Liver (tissue), 9 donors: ENCODE results near the gene NUDT6. TPM values are rescaled to one million over a fixed set of nuclear protein-coding genes. Genes with fewer than 3 reads are reported as not detected.
"Not testable (repeated sequence)": the region's sequence is repeated elsewhere in the genome, so short reads cannot be mapped to it uniquely, and the experiment has no call there.

Experiments used
- DNase-seq: peaks from one replicate; pipeline ENCODE4 v3.0.0-alpha.2; 2017; ENCODE audit warnings: low spot score
- H3K27ac ChIP-seq, 2 donors: one replicate each; pipeline ENCODE4 v1.7.0; 2013; ENCODE audit warnings: inconsistent platforms in 2 of 2, low read length in 2 of 2, control low read depth in 1 of 2, low read depth in 1 of 2, mild to moderate bottlenecking in 1 of 2
- H3K27me3 ChIP-seq, 4 donors: one replicate each; pipeline versions ENCODE4 v1.6.1 to v1.7.0; 2013; ENCODE audit warnings: low read length in 3 of 4, inconsistent platforms in 1 of 4, mild to moderate bottlenecking in 1 of 4, moderate library complexity in 1 of 4; ENCODE audit not compliant: control insufficient read depth in 4 of 4, insufficient read depth in 4 of 4
- H3K36me3 ChIP-seq, 4 donors: one replicate each; pipeline versions ENCODE4 v1.6.1 to v1.7.0; 2013; ENCODE audit warnings: low read length in 3 of 4, mild to moderate bottlenecking in 3 of 4, low read depth in 1 of 4, moderate library complexity in 1 of 4; ENCODE audit not compliant: control insufficient read depth in 4 of 4, insufficient read depth in 3 of 4
- H3K4me1 ChIP-seq, 4 donors: one replicate each; pipeline versions ENCODE4 v1.6.1 to v1.7.0; 2013; ENCODE audit warnings: low read length in 3 of 4, mild to moderate bottlenecking in 3 of 4, moderate library complexity in 1 of 4; ENCODE audit not compliant: control insufficient read depth in 4 of 4, insufficient read depth in 4 of 4
- H3K4me3 ChIP-seq, 3 donors: one replicate each; pipeline versions ENCODE4 v1.6.1 to v1.7.0; 2013; ENCODE audit warnings: low read length in 3 of 3, control low read depth in 1 of 3, low read depth in 1 of 3, mild to moderate bottlenecking in 1 of 3
- H3K9ac ChIP-seq, 2 donors: one replicate each; pipeline ENCODE4 v1.7.0; 2013; ENCODE audit warnings: low read length in 2 of 2, mild to moderate bottlenecking in 2 of 2, moderate library complexity in 2 of 2, control low read depth in 1 of 2, low read depth in 1 of 2
- H3K9me3 ChIP-seq, 4 donors: one replicate each; pipeline versions ENCODE4 v1.6.1 to v1.7.0; 2013; ENCODE audit warnings: low read length in 3 of 4; ENCODE audit not compliant: control insufficient read depth in 4 of 4
- ATF3 ChIP-seq: IDR thresholded peaks from 2 replicates; pipeline ENCODE4 v1.6.1; 2016; ENCODE audit warnings: antibody characterized with exemption
- CTCF ChIP-seq: fragments of 150-350 bp; IDR thresholded peaks from 2 replicates; pipeline ENCODE4 v1.5.1; 2017; ENCODE audit warnings: improper control_type of control experiment, low read depth, low read length; ENCODE audit not compliant: missing input control
- EGR1 ChIP-seq, 2 donors: IDR thresholded peaks; 2 replicates each; pipeline ENCODE4 v1.6.1; 2016 to 2018; ENCODE audit warnings: antibody characterized with exemption in 2 of 2, low read depth in 2 of 2
- FOXA1 ChIP-seq: IDR thresholded peaks from 2 replicates; pipeline ENCODE4 v1.6.1; 2016; ENCODE audit warnings: antibody characterized with exemption
- FOXA2 ChIP-seq: IDR thresholded peaks from 2 replicates; pipeline ENCODE4 v1.6.1; 2016; ENCODE audit warnings: antibody characterized with exemption
- HNF4A ChIP-seq, 2 donors: conservative IDR thresholded peaks; 2 replicates each; pipeline ENCODE4 v1.6.1; 2016; ENCODE audit warnings: antibody characterized with exemption in 2 of 2, mild to moderate bottlenecking in 2 of 2
- HNF4G ChIP-seq: IDR thresholded peaks from 2 replicates; pipeline ENCODE4 v1.6.1; 2016; ENCODE audit warnings: antibody characterized with exemption
- MAX ChIP-seq: IDR thresholded peaks from 2 replicates; pipeline ENCODE4 v1.6.1; 2016; ENCODE audit warnings: antibody characterized with exemption
- NR2F2 ChIP-seq: IDR thresholded peaks from 2 replicates; pipeline ENCODE4 v1.6.1; 2016; ENCODE audit warnings: antibody characterized with exemption
- RAD21 ChIP-seq, 2 donors: IDR thresholded peaks; 2 replicates each; pipeline ENCODE4 v1.6.1; 2016; ENCODE audit warnings: antibody characterized with exemption in 2 of 2, mild to moderate bottlenecking in 2 of 2
- REST ChIP-seq: IDR thresholded peaks from 2 replicates; pipeline ENCODE4 v1.6.1; 2016; ENCODE audit warnings: antibody characterized with exemption, mild to moderate bottlenecking
- RXRA ChIP-seq, 2 donors: IDR thresholded peaks; 2 replicates each; pipeline ENCODE4 v1.6.1; 2017 to 2018; ENCODE audit warnings: antibody characterized with exemption in 2 of 2, mild to moderate bottlenecking in 1 of 2
- SP1 ChIP-seq: IDR thresholded peaks from 2 replicates; pipeline ENCODE4 v1.6.1; 2018; ENCODE audit warnings: antibody characterized with exemption, mild to moderate bottlenecking
- TAF1 ChIP-seq: conservative IDR thresholded peaks from 2 replicates; pipeline ENCODE4 v1.6.1; 2016; ENCODE audit warnings: antibody characterized with exemption, mild to moderate bottlenecking
- YY1 ChIP-seq: IDR thresholded peaks from 2 replicates; pipeline ENCODE4 v1.6.1; 2016; ENCODE audit warnings: antibody characterized with exemption, mild to moderate bottlenecking
- ZBTB33 ChIP-seq: IDR thresholded peaks from 2 replicates; pipeline ENCODE4 v1.6.1; 2016; ENCODE audit warnings: antibody characterized with exemption
- WGBS: extraction: QIAGEN DNeasy Blood & Tissue Kit; methylation state at CpG from one replicate; pipeline ENCODE4 v1.1.7; 2013; 5-methylcytosine and 5-hydroxymethylcytosine counted together
- polyA plus RNA-seq, 2 donors: library from polyadenylated mRNA; stranded (reverse) in 1 of 2; unstranded in 1 of 2; fragments of 200-250 nt in 1 of 2; fragments of >200 nt in 1 of 2; fragmentation: Nextera tagmentation in 1 of 2; extraction: Ambion mirVana in 1 of 2; gene quantifications; one replicate each; pipeline versions ENCODE4 v1.2.1 to v1.2.3, GENCODE V29; 2013 to 2015
- total RNA-seq, 2 donors: library from RNA; depleted of rRNA; stranded (reverse); fragments of >200 nt; gene quantifications; one replicate each; pipeline ENCODE4 v1.2.3, GENCODE V29; 2014
- donor health status: healthy.
- donor health status: healthy.
- donor health status: healthy.
- donor health status: healthy.
- donor health status: healthy.

The NUDT6 gene
- total and polyA plus RNA-seq, 4 donors = 8.8 to 13.8 (median 11.0) TPM

GRCh38 chr4:122854447-122855352, 67.7 kb downstream of the NUDT6 start:
- no peak for DNase-seq
- Histone ChIP-seq H3K36me3 (no peaks in the 10 kb centered on the region), H3K27me3 (no peaks in the 10 kb centered on the region), H3K9ac (peak overlapping the region in 1 of 2 donors; percentile 27), H3K9me3 (no peaks in the 10 kb centered on the region), H3K27ac (peak overlapping the region in 1 of 2 donors; percentile 31), H3K4me3 (peak overlapping the region in 1 of 3 donors; percentile 34), H3K4me1 (peaks cover 0 to 19% (median 2%) of the 10 kb centered on the region in 4 donors)
- WGBS = 54% methylated on average over 10 of the region's 10 CpGs
- TF ChIP-seq YY1 (peak; percentile 21), ATF3 (no peak)

- Histone ChIP-seq H3K4me3 (no peak overlapping the region), H3K4me1 (peaks cover 0 to 11% (median 2%) of the 10 kb centered on the region in 4 donors), H3K9ac (no peak overlapping the region), H3K27me3 (no peaks in the 10 kb centered on the region), H3K36me3 (no peaks in the 10 kb centered on the region), H3K9me3 (no peaks in the 10 kb centered on the region), H3K27ac (no peak overlapping the region)
- TF ChIP-seq TAF1 (no peak), FOXA2 (no peak), YY1 (no peak), ATF3 (no peak), RXRA (IDR thresholded peaks at IDR 0.05) (no peak), EGR1 (IDR thresholded peaks at IDR 0.05; ENCODE audit: low read depth in 2 of 2) (no peak), REST (no peak), MAX (no peak), NR2F2 (no peak), ZBTB33 (no peak), SP1 (no peak), CTCF (no peak), HNF4G (no peak), RAD21 (IDR thresholded peaks at IDR 0.05) (no peak), FOXA1 (no peak), HNF4A (conservative IDR thresholded peaks at IDR 0.05) (no peak)
- no peak for DNase-seq
Observed at GRCh38 chr4:122851568-122851967, 70.8 kb downstream of the NUDT6 start.

GRCh38 chr4:122849789-122850188, 72.6 kb downstream of the NUDT6 start:
- H3K36me3 ChIP-seq, H3K4me3 ChIP-seq, DNase-seq, H3K4me1 ChIP-seq, H3K9ac ChIP-seq, H3K27me3 ChIP-seq, H3K27ac ChIP-seq, H3K9me3 ChIP-seq: not testable (repeated sequence)
- 97% methylated on average over 3 of the region's 3 CpGs for WGBS
